Gastrocnemius medialis (tissue), 4 donors: Measurements from ENCODE around the gene ADAM11. TPM values are rescaled to one million over a fixed set of nuclear protein-coding genes. Genes with fewer than 3 reads are reported as not detected.

Source experiments
- ATAC-seq, 2 donors: fragments of 150-250 bp; one replicate each; pipeline ENCODE4 v1.9.1; 2016
- DNase-seq, 2 donors: peaks; one replicate each; pipeline ENCODE4 v3.0.0-alpha.2; 2019
- H3K27ac ChIP-seq, 4 donors: fragments of 200-600 bp; sonication (generic); 1 replicate in 1 of 4; 2 replicates in 3 of 4; pipeline ENCODE4 v1.5.1; 2016 to 2018; ENCODE audit warnings: mild to moderate bottlenecking in 2 of 4, moderate library complexity in 1 of 4
- H3K27me3 ChIP-seq, 3 donors: fragments of 200-600 bp; sonication (generic) in 2 of 3; 1 replicate in 1 of 3; 2 replicates in 2 of 3; pipeline versions ENCODE4 v1.5.1 to v1.6.0; 2016 to 2019; ENCODE audit warnings: mild to moderate bottlenecking in 1 of 3, moderate library complexity in 1 of 3
- H3K36me3 ChIP-seq, 2 donors: fragments of 200-600 bp; sonication (generic) in 1 of 2; one replicate each; pipeline ENCODE4 v1.5.1; 2017 to 2018
- H3K4me1 ChIP-seq, 2 donors: fragments of 200-600 bp; sonication (generic) in 1 of 2; one replicate each; pipeline ENCODE4 v1.5.1; 2016 to 2017; ENCODE audit warnings: mild to moderate bottlenecking in 2 of 2
- H3K4me3 ChIP-seq, 4 donors: fragments of 200-600 bp; sonication (generic) in 3 of 4; 1 replicate in 1 of 4; 2 replicates in 3 of 4; pipeline ENCODE4 v1.5.1; 2016 to 2019; ENCODE audit warnings: mild to moderate bottlenecking in 2 of 4
- H3K9me3 ChIP-seq, 3 donors: fragments of 200-600 bp; sonication (generic) in 2 of 3; 1 replicate in 1 of 3; 2 replicates in 2 of 3; pipeline ENCODE4 v1.5.1; 2016 to 2019
- POLR2A ChIP-seq, 2 donors: fragments of 450-650 bp; IDR thresholded peaks; one replicate each; pipeline ENCODE4 v1.6.1; 2017; ENCODE audit warnings: antibody characterized with exemption in 2 of 2, mild to moderate bottlenecking in 2 of 2, moderate library complexity in 2 of 2
- in situ Hi-C, 4 donors: fragments of 200-750 bp; cut with MboI; loops; one replicate each; pipeline versions ENCODE4 v1.15.0 to v1.8.0; 2017; ENCODE audit warnings: low sequenced_read_pairs in 4 of 4
- intact Hi-C: fragments of 100-400 bp; cut with DNase I; formaldehyde crosslinking; loops from one replicate; pipeline ENCODE4 v1.15.1; 2023; ENCODE audit warnings: low total_unique reads
- total RNA-seq, 4 donors: library from RNA; depleted of rRNA; stranded (reverse); fragments of >200 nt; gene quantifications; one replicate each; pipeline versions ENCODE4 v1.1.0 to v1.2.3, GENCODE V29; 2016
- TF ChIP-seq, protein P1 (sequence below), 5 experiments: fragments of 450-650 bp in 3 of 5; fragments of 200-600 bp in 2 of 5; sonication (generic) in 2 of 5; IDR thresholded peaks in 4 of 5; conservative IDR thresholded peaks in 1 of 5; 1 replicate in 4 of 5; 2 replicates in 1 of 5; pipeline ENCODE4 v1.5.1; 2016 to 2019; ENCODE audit warnings: antibody characterized with exemption in 5 of 5, mild to moderate bottlenecking in 3 of 5, moderate library complexity in 3 of 5

The ADAM11 gene
- total RNA-seq, 4 donors from 2014 or later = 0.04 to 0.36 TPM; not detected in 2

DNA sequence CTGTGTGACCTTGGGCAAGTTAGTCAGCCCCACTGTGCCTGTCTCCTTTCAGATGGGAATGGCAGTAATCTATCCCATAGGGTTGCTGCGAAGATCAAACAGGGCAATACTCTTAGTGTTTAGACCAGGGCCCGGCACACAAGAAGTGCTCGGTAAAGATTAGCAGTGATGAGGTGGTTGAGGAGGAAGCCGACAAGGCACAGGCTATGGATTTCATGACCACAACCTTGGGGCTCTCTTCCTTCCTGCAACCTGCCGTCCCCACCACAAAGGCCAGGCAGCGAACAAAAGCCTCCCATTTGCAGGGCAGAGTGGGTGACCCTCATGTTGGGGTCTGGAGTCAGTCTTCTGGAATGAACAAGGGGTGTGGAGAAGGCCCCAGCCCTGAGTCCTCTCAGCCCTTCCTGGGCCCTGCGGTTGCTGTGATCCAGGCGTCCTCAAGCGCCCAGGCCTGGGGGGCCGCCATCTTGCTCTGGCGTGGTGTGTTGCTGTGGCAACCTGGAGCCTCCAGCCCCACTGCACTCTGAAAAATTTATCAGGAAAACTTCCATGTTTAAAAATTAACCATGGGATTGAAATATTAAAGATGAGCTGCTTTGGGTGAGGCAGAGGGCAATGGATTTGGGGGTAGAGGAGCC is 9.8 kb downstream of the ADAM11 start:
- H3K4me1 ChIP-seq = no peaks in the 10 kb centered on the region
- ATAC-seq = no peak
- no peaks in the 10 kb centered on the region for H3K36me3 ChIP-seq
- H3K27me3 ChIP-seq = peaks cover 0 to 9% (median 7%) of the 10 kb centered on the region in 3 donors
- no peaks in the 10 kb centered on the region for H3K9me3 ChIP-seq
- TF ChIP-seq POLR2A (IDR thresholded peaks at IDR 0.05) = no peak
- TF ChIP-seq, protein P1, sequence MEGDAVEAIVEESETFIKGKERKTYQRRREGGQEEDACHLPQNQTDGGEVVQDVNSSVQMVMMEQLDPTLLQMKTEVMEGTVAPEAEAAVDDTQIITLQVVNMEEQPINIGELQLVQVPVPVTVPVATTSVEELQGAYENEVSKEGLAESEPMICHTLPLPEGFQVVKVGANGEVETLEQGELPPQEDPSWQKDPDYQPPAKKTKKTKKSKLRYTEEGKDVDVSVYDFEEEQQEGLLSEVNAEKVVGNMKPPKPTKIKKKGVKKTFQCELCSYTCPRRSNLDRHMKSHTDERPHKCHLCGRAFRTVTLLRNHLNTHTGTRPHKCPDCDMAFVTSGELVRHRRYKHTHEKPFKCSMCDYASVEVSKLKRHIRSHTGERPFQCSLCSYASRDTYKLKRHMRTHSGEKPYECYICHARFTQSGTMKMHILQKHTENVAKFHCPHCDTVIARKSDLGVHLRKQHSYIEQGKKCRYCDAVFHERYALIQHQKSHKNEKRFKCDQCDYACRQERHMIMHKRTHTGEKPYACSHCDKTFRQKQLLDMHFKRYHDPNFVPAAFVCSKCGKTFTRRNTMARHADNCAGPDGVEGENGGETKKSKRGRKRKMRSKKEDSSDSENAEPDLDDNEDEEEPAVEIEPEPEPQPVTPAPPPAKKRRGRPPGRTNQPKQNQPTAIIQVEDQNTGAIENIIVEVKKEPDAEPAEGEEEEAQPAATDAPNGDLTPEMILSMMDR (IDR thresholded peaks at IDR 0.05 in 4 of 5, conservative IDR thresholded peaks at IDR 0.05 in 1 of 5) = no peak
- DNase-seq = no peak
- H3K4me3 ChIP-seq = no peak overlapping the region
- in situ Hi-C loops = loop anchor here in 1 of 4 donors (25.0 kb wide), 1 partner anchor 269 kb away; no protein-coding TSS in a partner anchor
- H3K27ac ChIP-seq = no peak overlapping the region
- intact Hi-C loops = no loop called here

DNA sequence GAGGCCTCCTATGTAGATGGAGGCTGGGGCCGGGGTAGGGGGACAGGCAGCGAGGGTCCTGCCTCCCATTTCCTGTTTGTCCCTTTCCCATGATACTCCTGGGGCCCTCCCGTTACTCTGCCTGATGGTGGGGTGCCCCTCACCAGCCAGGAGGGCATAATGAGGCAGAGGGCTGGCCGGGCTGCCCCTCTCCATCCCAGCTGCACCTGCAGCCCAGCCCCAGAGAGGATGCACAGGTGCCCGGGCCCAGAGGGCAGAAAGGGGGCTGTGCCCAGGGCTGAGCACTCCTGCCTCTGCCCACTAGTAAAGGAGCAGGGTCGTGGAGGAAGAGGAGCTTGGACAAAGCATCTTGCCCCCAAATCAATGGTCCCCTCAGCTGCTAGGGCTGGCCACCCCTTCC is 10.4 kb downstream of the ADAM11 start:
- H3K4me1 ChIP-seq = no peaks in the 10 kb centered on the region
- ATAC-seq = no peak
- H3K36me3 ChIP-seq = no peaks in the 10 kb centered on the region
- intact Hi-C loops = no loop called here
- peaks cover 0 to 15% (median 8%) of the 10 kb centered on the region in 3 donors for H3K27me3 ChIP-seq
- DNase-seq = no peak
- no peak overlapping the region for H3K27ac ChIP-seq
- no peak for TF ChIP-seq POLR2A (IDR thresholded peaks at IDR 0.05)
- TF ChIP-seq, protein P1 (IDR thresholded peaks at IDR 0.05 in 4 of 5, conservative IDR thresholded peaks at IDR 0.05 in 1 of 5) = no peak
- in situ Hi-C loops = loop anchor here in 1 of 4 donors (25.0 kb wide), 1 partner anchor 268 kb away; no protein-coding TSS in a partner anchor
- no peak overlapping the region for H3K4me3 ChIP-seq
- H3K9me3 ChIP-seq = no peaks in the 10 kb centered on the region

DNA sequence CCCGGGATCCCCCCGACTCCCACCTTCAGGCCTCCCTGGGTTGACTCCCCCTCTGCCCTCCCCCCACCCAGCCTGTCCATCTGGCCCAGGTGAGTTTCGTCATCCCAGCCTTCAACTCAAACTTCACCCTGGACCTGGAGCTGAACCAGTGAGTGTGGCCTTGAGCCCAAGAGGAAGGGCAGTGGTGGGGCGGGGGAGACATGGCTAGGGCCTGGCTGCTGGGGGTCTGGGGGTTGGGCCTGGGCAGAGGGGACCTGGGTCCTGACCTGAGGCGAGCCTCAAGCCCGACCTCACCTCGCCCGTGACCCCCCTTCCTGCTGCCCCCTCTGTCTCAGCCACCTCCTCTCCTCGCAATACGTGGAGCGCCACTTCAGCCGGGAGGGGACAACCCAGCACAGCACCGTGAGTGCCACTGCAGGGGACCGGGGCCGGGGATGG is 10.9 kb downstream of the ADAM11 start:
- peaks cover 0 to 15% (median 8%) of the 10 kb centered on the region in 3 donors for H3K27me3 ChIP-seq
- H3K27ac ChIP-seq = no peak overlapping the region
- intact Hi-C loops (no loop called here), in situ Hi-C loops (loop anchor here (5.0 to 25.0 kb wide), 4 partner anchors 95 to 268 kb away; no protein-coding TSS in a partner anchor)
- H3K9me3 ChIP-seq = no peaks in the 10 kb centered on the region
- TF ChIP-seq, protein P1 (IDR thresholded peaks at IDR 0.05 in 4 of 5, conservative IDR thresholded peaks at IDR 0.05 in 1 of 5) = no peak
- no peak for TF ChIP-seq POLR2A (IDR thresholded peaks at IDR 0.05)
- no peaks in the 10 kb centered on the region for H3K36me3 ChIP-seq
- H3K4me1 ChIP-seq = no peaks in the 10 kb centered on the region
- no peak overlapping the region for H3K4me3 ChIP-seq
- no peak for ATAC-seq
- DNase-seq = no peak

DNA sequence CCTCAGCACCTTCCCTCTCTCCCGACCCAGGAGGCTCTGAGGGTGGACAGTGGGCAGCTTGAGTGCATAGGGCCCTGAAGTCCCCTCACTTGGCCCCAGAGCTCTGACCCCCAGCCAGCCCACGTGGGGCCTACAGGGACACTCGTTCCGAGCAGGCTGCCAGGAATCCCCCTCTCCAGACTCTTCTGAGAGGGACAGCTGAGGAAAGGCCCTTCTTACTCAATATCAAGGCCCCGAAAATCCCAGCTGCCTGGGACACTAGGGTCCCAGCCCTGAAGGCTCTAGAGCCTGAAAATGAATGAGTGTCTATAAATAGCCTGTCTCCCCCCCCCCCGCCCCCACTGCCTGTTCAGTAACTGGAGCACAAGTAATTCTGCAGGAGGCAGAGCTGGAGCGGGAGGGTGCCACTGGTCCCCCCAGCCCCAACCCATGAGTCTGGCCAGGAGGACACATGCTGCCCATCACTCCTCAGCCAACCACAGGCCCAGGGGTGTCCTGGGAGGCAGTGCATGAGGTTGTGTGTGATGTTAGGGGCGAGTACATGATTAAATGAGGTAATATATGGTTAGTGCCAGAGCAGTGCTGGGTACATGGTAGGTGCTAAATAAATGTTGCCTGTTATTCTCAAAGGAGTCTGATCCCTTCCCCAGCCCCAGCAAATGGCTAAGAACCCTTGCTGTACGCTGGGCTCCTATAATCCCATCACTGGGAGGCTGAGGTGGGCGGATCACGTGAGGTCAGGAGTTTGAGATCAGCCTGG is 11.6 kb downstream of the ADAM11 start:
- intact Hi-C loops (no loop called here), in situ Hi-C loops (loop anchor here (5.0 to 25.0 kb wide), 4 partner anchors 94 to 267 kb away; no protein-coding TSS in a partner anchor)
- H3K9me3 ChIP-seq = no peaks in the 10 kb centered on the region
- H3K4me3 ChIP-seq = no peak overlapping the region
- ATAC-seq (no peak), DNase-seq (no peak)
- peaks cover 4 to 5% of the 10 kb centered on the region in 2 donors for H3K4me1 ChIP-seq
- H3K27me3 ChIP-seq = peaks cover 0 to 15% (median 8%) of the 10 kb centered on the region in 3 donors
- no peaks in the 10 kb centered on the region for H3K36me3 ChIP-seq
- H3K27ac ChIP-seq = no peak overlapping the region
- TF ChIP-seq POLR2A (IDR thresholded peaks at IDR 0.05) = no peak
- TF ChIP-seq, protein P1 (IDR thresholded peaks at IDR 0.05 in 4 of 5, conservative IDR thresholded peaks at IDR 0.05 in 1 of 5) = no peak
